K562 (cell line): ENCODE data around the gene MYH9. TPM values are rescaled to one million over a fixed set of nuclear protein-coding genes. Genes with fewer than 3 reads are reported as not detected.

Source experiments
- ATF7 ChIP-seq: fragments of 450-650 bp; IDR thresholded peaks from 2 replicates; pipeline ENCODE4 v1.7.1; 2014; ENCODE audit warnings: mild to moderate bottlenecking, moderate library complexity
- CREM ChIP-seq: IDR thresholded peaks from 2 replicates; pipeline ENCODE4 v1.6.1; 2014; ENCODE audit warnings: antibody characterized with exemption, low read depth
- FOXK2 ChIP-seq, 2 experiments: fragments of 450-650 bp; IDR thresholded peaks in 1 of 2; conservative IDR thresholded peaks in 1 of 2; 2 replicates each; pipeline ENCODE4 v1.6.1; 2016; ENCODE audit warnings: low read depth in 2 of 2, mild to moderate bottlenecking in 1 of 2
- FOXM1 ChIP-seq, 2 experiments: fragments of 450-650 bp in 1 of 2; sonication (generic) in 1 of 2; formaldehyde crosslinking in 1 of 2; IDR thresholded peaks; 2 replicates each; pipeline versions ENCODE4 v1.6.1 to v1.9.0; 2017 to 2022; ENCODE audit warnings: low read depth in 2 of 2, mild to moderate bottlenecking in 2 of 2, missing genetic modification reagents in 1 of 2, moderate library complexity in 1 of 2
- IRF2 ChIP-seq: sonication (generic); formaldehyde crosslinking; IDR thresholded peaks from 2 replicates; pipeline ENCODE4 v1.8.1; 2022; ENCODE audit warnings: mild to moderate bottlenecking, missing genetic modification reagents
- KDM5B ChIP-seq: fragments of 200-600 bp; sonication (generic); IDR thresholded peaks from 2 replicates; pipeline ENCODE4 v1.6.1; 2012; ENCODE audit warnings: low read depth, mild to moderate bottlenecking, moderate library complexity, low read length, control low read depth, inconsistent platforms; ENCODE audit not compliant: insufficient replicate concordance
- L3MBTL2 ChIP-seq: fragments of 450-650 bp; IDR thresholded peaks from 2 replicates; pipeline ENCODE4 v1.6.1; 2016; ENCODE audit warnings: mild to moderate bottlenecking, moderate library complexity
- NRF1 ChIP-seq, 2 experiments: fragments of 450-650 bp; IDR thresholded peaks in 1 of 2; conservative IDR thresholded peaks in 1 of 2; 2 replicates each; pipeline ENCODE4 v1.6.1; 2014; ENCODE audit warnings: mild to moderate bottlenecking in 2 of 2
- RBFOX2 ChIP-seq: fragments of 200-400 bp; formaldehyde crosslinking; IDR thresholded peaks from 2 replicates; pipeline ENCODE4 v1.6.1; 2017; ENCODE audit warnings: low read depth, mild to moderate bottlenecking, low read length, moderate library complexity
- TEAD4 ChIP-seq, 2 experiments: sonication (generic) in 1 of 2; formaldehyde crosslinking in 1 of 2; IDR thresholded peaks; 2 replicates each; pipeline versions ENCODE4 v1.6.1 to v1.8.0; 2012 to 2022; ENCODE audit warnings: borderline replicate concordance in 1 of 2, inconsistent platforms in 1 of 2, low read length in 1 of 2, mild to moderate bottlenecking in 1 of 2, missing genetic modification reagents in 1 of 2
- ZNF316 ChIP-seq: fragments of 450-650 bp; IDR thresholded peaks from 2 replicates; pipeline ENCODE4 v1.6.1; 2016
- ZNF354B ChIP-seq: fragments of 250-450 bp; sonication (Bioruptor Pico); IDR thresholded peaks from 2 replicates; pipeline ENCODE4 v1.4.0; 2020
- polyA plus RNA-seq, 8 experiments: library from polyadenylated mRNA; depleted of rRNA in 4 of 8; stranded (reverse) in 5 of 8; unstranded in 3 of 8; fragments of >200 nt; fragmentation: Nextera tagmentation in 2 of 8; fragmentation: Illumina TruSeq in 1 of 8; extraction: Ambion mirVana in 2 of 8; extraction: Trizol in 1 of 8; gene quantifications; 2 replicates each; pipeline versions ENCODE4 v1.2.1 to v1.2.3, GENCODE V29; 2011 to 2014; ENCODE audit warnings: inconsistent platforms in 1 of 8, missing spikeins in 1 of 8
- total RNA-seq, 7 experiments: library from RNA; depleted of rRNA in 6 of 7; stranded (reverse); fragments of >200 nt in 6 of 7; fragmentation: Illumina TruSeq in 2 of 7; extraction: Trizol in 2 of 7; gene quantifications; 2 replicates each; pipeline versions ENCODE4 v1.2.1 to v1.2.3, GENCODE V29; 2011 to 2021; ENCODE audit warnings: low replicate concordance in 1 of 7
- TF ChIP-seq, protein P1 (sequence below): sonication (generic); formaldehyde crosslinking; IDR thresholded peaks from 2 replicates; pipeline ENCODE4 v1.9.0; 2022; ENCODE audit warnings: mild to moderate bottlenecking, missing genetic modification reagents
- TF ChIP-seq, protein P2 (sequence below), 2 experiments: fragments of 450-650 bp in 1 of 2; sonication (generic) in 1 of 2; formaldehyde crosslinking in 1 of 2; IDR thresholded peaks; 2 replicates each; pipeline versions ENCODE4 v1.7.1 to v1.9.0; 2016 to 2022; ENCODE audit warnings: inconsistent platforms in 1 of 2, mild to moderate bottlenecking in 1 of 2, missing genetic modification reagents in 1 of 2
- TF ChIP-seq, protein P3 (sequence below): fragments of 450-650 bp; formaldehyde crosslinking; IDR thresholded peaks from 2 replicates; pipeline ENCODE4 v1.4.0; 2020; ENCODE audit warnings: mild to moderate bottlenecking, moderate library complexity

Gene MYH9
- total and polyA plus RNA-seq, 9 of the 15 experiments (the other 6 are each of a cell fraction or from before 2014, with no cell fraction given) = 0.71 to 111 (median 24.6) TPM

DNA sequence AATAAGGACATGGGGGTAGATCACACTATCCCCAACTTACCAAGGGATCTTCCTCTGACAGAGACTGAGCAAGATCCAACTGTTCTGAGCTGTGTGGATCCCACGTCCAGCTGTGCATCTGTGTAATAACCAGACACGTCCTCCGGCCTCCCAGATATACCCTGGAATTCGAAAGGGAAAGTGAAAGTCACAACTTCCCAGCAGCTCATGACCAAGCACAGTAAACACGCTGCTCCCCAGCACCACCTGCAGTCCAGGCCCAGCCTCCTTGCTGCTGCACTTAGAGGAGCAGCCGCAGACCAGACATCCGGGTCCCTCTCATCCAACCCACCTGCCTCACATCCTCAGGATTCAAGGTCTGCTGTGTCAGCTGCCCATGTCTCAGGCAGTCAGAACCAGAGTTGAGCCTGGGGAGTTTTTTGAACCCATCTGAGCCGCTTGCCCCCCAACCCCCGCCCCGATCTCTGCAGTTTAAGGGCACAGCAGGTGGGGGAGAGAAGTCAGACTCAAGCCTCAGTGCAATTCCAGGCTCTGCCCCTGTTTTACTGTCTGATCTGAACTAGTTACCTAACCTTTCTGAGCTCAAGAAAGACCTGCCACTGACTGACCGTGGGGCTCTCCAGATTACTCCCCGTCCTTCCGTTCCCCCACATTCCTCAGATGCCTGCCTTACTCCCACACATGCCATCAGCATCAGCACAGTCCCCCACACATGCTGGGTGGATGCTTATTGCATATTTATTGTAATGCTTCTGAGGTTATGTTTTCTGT, 148.2 kb downstream of the MYH9 start, which contains the start of gene APOL2 (continued):
- TF ChIP-seq L3MBTL2 (0 out of 2 replicates have a peak, but pooled peaks have one; percentile 17), NRF1 (conservative IDR thresholded peaks at IDR 0.05 in 1 of 2, IDR thresholded peaks at IDR 0.05 in 1 of 2) (peak; percentile 73 to 76), ZNF316 (peak; percentile 77), RBFOX2 (0 out of 2 replicates have a peak, but pooled peaks have one; percentile 19), CREM (peak; percentile 59; the same call in 1 of the 2 replicates), ATF7 (0 out of 2 replicates have a peak, but pooled peaks have one; percentile 35), ZNF354B (CRISPR knock-in tag) (no peak), KDM5B (peak; percentile 20), TEAD4 (IDR thresholded peaks at IDR 0.05; ENCODE audit: low read length) (peak; percentile 50; the same call in 1 of the 2 replicates), TEAD4 (CRISPR knock-in tag; IDR thresholded peaks at IDR 0.05; ENCODE audit: borderline replicate concordance) (no peak), FOXM1 (IDR thresholded peaks at IDR 0.05; ENCODE audit: low read depth) (peak; percentile 85), FOXM1 (CRISPR knock-in tag; IDR thresholded peaks at IDR 0.05; ENCODE audit: low read depth) (no peak), FOXK2 (conservative IDR thresholded peaks at IDR 0.05 in 1 of 2, IDR thresholded peaks at IDR 0.05 in 1 of 2; ENCODE audit: low read depth in 2 of 2) (peak; percentile 98 to 99), IRF2 (CRISPR knock-in tag) (peak; percentile 100)
- TF ChIP-seq, protein P1, sequence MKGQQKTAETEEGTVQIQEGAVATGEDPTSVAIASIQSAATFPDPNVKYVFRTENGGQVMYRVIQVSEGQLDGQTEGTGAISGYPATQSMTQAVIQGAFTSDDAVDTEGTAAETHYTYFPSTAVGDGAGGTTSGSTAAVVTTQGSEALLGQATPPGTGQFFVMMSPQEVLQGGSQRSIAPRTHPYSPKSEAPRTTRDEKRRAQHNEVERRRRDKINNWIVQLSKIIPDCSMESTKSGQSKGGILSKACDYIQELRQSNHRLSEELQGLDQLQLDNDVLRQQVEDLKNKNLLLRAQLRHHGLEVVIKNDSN (CRISPR knock-in tag) = no peak; the same call in 1 of the 2 replicates
- TF ChIP-seq, protein P2, sequence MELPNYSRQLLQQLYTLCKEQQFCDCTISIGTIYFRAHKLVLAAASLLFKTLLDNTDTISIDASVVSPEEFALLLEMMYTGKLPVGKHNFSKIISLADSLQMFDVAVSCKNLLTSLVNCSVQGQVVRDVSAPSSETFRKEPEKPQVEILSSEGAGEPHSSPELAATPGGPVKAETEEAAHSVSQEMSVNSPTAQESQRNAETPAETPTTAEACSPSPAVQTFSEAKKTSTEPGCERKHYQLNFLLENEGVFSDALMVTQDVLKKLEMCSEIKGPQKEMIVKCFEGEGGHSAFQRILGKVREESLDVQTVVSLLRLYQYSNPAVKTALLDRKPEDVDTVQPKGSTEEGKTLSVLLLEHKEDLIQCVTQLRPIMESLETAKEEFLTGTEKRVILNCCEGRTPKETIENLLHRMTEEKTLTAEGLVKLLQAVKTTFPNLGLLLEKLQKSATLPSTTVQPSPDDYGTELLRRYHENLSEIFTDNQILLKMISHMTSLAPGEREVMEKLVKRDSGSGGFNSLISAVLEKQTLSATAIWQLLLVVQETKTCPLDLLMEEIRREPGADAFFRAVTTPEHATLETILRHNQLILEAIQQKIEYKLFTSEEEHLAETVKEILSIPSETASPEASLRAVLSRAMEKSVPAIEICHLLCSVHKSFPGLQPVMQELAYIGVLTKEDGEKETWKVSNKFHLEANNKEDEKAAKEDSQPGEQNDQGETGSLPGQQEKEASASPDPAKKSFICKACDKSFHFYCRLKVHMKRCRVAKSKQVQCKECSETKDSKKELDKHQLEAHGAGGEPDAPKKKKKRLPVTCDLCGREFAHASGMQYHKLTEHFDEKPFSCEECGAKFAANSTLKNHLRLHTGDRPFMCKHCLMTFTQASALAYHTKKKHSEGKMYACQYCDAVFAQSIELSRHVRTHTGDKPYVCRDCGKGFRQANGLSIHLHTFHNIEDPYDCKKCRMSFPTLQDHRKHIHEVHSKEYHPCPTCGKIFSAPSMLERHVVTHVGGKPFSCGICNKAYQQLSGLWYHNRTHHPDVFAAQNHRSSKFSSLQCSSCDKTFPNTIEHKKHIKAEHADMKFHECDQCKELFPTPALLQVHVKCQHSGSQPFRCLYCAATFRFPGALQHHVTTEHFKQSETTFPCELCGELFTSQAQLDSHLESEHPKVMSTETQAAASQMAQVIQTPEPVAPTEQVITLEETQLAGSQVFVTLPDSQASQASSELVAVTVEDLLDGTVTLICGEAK (IDR thresholded peaks at IDR 0.05) = peak; percentile 83
- TF ChIP-seq, protein P2 (CRISPR knock-in tag; IDR thresholded peaks at IDR 0.05) = no peak
- TF ChIP-seq, protein P3, sequence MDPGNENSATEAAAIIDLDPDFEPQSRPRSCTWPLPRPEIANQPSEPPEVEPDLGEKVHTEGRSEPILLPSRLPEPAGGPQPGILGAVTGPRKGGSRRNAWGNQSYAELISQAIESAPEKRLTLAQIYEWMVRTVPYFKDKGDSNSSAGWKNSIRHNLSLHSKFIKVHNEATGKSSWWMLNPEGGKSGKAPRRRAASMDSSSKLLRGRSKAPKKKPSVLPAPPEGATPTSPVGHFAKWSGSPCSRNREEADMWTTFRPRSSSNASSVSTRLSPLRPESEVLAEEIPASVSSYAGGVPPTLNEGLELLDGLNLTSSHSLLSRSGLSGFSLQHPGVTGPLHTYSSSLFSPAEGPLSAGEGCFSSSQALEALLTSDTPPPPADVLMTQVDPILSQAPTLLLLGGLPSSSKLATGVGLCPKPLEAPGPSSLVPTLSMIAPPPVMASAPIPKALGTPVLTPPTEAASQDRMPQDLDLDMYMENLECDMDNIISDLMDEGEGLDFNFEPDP = no peak
